Ovary (tissue), 9 donors: ENCODE data around the gene DECR2. TPM values are rescaled to one million over a fixed set of nuclear protein-coding genes. Genes with fewer than 3 reads are reported as not detected.

Source experiments
- DNase-seq, 5 donors: peaks; one replicate each; pipeline ENCODE4 v3.0.0-alpha.2; 2019 to 2020
- H3K27ac ChIP-seq, 2 donors: fragments of 200-600 bp; one replicate each; pipeline versions ENCODE4 v1.5.1 to v1.8.0; 2019 to 2022
- H3K27me3 ChIP-seq: fragments of 200-600 bp; one replicate; pipeline ENCODE4 v1.8.0; 2022
- H3K36me3 ChIP-seq: fragments of 200-600 bp; sonication (generic); one replicate; pipeline ENCODE4 v1.5.1; 2019
- H3K4me1 ChIP-seq: one replicate; pipeline ENCODE4 v1.8.1; 2013; ENCODE audit warnings: mild to moderate bottlenecking, moderate library complexity; ENCODE audit not compliant: insufficient read depth
- H3K4me3 ChIP-seq: fragments of 200-600 bp; sonication (generic); one replicate; pipeline ENCODE4 v1.5.1; 2017
- H3K9me3 ChIP-seq, 2 donors: fragments of 200-600 bp in 1 of 2; sonication (generic) in 1 of 2; one replicate each; pipeline versions ENCODE4 v1.5.1 to v1.8.1; 2013 to 2019; ENCODE audit warnings: mild to moderate bottlenecking in 1 of 2, moderate library complexity in 1 of 2
- EP300 ChIP-seq: sonication (generic); formaldehyde crosslinking; IDR thresholded peaks from one replicate; pipeline ENCODE4 v1.6.1; 2017; ENCODE audit warnings: antibody characterized with exemption
- POLR2A ChIP-seq: fragments of 450-650 bp; IDR thresholded peaks from one replicate; pipeline ENCODE4 v1.6.1; 2017; ENCODE audit warnings: antibody characterized with exemption, mild to moderate bottlenecking, moderate library complexity
- WGBS, 3 donors: extraction: QIAGEN DNeasy Blood & Tissue Kit in 1 of 3; methylation state at CpG; one replicate each; pipeline versions ENCODE4 v1.1.5 to v1.1.7; 2013 to 2017; 5-methylcytosine and 5-hydroxymethylcytosine counted together
- intact Hi-C, 4 donors: fragments of 100-400 bp; cut with DNase I; formaldehyde crosslinking; loops; one replicate each; pipeline versions ENCODE4 v1.11.0 to v1.15.1; 2022 to 2023
- polyA plus RNA-seq, 2 donors: library from polyadenylated mRNA; stranded (reverse); fragments of 200-250 nt in 1 of 2; fragments of 350-450 nt in 1 of 2; fragmentation: Illumina TruSeq in 1 of 2; extraction: RNeasy Lipid Tissue Mini Kit (QIAGEN cat#74804) in 1 of 2; gene quantifications; one replicate each; pipeline ENCODE4 v1.2.3, GENCODE V29; 2013 to 2014
- total RNA-seq, 7 donors: library from RNA; depleted of rRNA in 2 of 7; stranded (reverse); fragments of >200 nt in 2 of 7; fragmentation: NEBNext Ultra II Directional in 3 of 7; extraction: Animal tissue kit (Norgen Biotek cat#: 25700) in 3 of 7; gene quantifications; one replicate each; pipeline versions ENCODE4 v1.1.0 to v1.2.4, GENCODE V29; 2016 to 2023
- TF ChIP-seq, protein P1 (sequence below), 3 donors: fragments of 450-650 bp in 2 of 3; fragments of 200-600 bp in 1 of 3; IDR thresholded peaks; one replicate each; pipeline versions ENCODE4 v1.5.1 to v1.8.0; 2016 to 2022; ENCODE audit warnings: antibody characterized with exemption in 3 of 3, mild to moderate bottlenecking in 1 of 3
- donor health status: DM: no; HTN: no; CAD: no; lungs with moderate emphysema.
- donor health status: DM: no; HTN: no; CAD: no.
- donor health status: Bipolar disorder and iron deficiency.
- donor health status: DM: yes; HTN: yes; CAD: no.
- donor health status: DM: no; HTN: no; CAD: no.
- donor health status: DM: yes; HTN: yes; CAD: no.

The DECR2 gene
- total and polyA plus RNA-seq, 9 donors, result 2.1 to 23.7 (median 14.8) TPM

DNA sequence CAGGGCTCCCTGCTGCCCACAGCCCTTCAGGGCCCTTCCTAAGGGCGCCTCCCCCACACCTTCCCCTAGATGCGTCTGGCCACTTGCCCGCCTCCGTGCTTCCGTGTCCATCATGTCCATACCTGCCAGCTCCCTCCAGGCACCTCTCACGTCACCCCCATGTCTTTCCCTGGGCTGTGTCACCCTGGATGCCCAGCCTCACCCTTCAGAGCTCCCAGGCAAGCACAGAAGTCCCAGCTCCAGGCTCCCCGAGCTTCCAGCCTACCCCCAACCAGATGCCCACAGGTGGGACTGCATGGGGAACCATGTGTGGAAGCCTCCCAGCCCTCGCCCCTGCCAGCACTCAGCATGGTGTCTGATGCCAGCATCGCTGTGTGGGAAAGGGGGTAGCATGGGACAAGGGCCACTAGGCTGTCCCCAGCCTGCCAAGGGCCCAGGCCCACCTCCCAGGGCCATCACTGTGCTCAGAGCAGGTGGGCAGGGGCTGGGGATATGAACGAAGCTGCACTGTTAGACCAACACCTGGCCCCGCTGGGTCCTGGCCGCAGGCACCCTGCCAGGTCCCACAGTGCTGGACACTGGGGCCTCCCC lies 47.3 kb upstream of the DECR2 start:
- no peaks in the 10 kb centered on the region for H3K4me1 ChIP-seq
- 80 to 87% (median 82%) methylated on average over 12 of the region's 12 CpGs for WGBS, 3 donors

DNA sequence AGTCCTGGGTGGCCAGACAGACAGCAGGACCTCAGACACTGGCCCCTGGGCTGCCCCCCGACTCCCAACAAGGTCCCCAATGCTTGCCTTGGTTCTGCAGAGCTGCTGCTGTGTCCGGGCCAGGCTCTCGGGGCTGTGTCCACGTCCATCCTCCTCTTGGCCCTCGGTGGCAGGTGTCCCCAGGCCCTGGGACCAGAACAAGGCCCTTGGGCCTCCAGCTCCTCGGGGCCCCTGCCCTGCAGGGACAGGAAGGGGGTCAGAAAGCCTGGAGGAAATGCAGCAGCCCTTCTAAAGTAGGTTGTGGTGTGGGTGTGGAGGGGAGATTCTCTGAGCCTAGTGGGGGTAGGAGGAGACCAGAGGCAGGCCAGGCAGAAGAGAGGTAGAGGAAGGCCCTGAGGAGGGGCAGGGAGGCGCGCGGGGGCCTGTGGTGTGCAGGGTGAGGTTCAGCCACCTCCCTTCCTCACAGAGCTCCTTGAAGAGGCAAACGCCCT lies 46.7 kb upstream of the DECR2 start:
- TF ChIP-seq EP300 (no peak), POLR2A (no peak)
- TF ChIP-seq, protein P1, sequence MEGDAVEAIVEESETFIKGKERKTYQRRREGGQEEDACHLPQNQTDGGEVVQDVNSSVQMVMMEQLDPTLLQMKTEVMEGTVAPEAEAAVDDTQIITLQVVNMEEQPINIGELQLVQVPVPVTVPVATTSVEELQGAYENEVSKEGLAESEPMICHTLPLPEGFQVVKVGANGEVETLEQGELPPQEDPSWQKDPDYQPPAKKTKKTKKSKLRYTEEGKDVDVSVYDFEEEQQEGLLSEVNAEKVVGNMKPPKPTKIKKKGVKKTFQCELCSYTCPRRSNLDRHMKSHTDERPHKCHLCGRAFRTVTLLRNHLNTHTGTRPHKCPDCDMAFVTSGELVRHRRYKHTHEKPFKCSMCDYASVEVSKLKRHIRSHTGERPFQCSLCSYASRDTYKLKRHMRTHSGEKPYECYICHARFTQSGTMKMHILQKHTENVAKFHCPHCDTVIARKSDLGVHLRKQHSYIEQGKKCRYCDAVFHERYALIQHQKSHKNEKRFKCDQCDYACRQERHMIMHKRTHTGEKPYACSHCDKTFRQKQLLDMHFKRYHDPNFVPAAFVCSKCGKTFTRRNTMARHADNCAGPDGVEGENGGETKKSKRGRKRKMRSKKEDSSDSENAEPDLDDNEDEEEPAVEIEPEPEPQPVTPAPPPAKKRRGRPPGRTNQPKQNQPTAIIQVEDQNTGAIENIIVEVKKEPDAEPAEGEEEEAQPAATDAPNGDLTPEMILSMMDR (IDR thresholded peaks at IDR 0.05), result no peak
- Histone ChIP-seq H3K36me3 (no peaks in the 10 kb centered on the region), H3K4me3 (no peak overlapping the region), H3K27ac (no peak overlapping the region), H3K4me1 (no peaks in the 10 kb centered on the region), H3K9me3 (no peaks in the 10 kb centered on the region), H3K27me3 (no peaks in the 10 kb centered on the region)
- 90 to 93% (median 93%) methylated on average over 9 to 10 of the region's 10 CpGs for WGBS, 3 donors
- intact Hi-C loops, result loop anchor here in 1 of 4 donors (10.0 kb wide), 1 partner anchor 120 kb away; the partner anchor contains the start of gene FAM234A
- DNase-seq, result peak in 2 of 5 donors; percentile 31 to 40

More for the DNA sequence above, 47.3 kb upstream of the DECR2 start:
- Histone ChIP-seq H3K27ac (no peak overlapping the region), H3K4me3 (no peak overlapping the region), H3K9me3 (no peaks in the 10 kb centered on the region), H3K27me3 (no peaks in the 10 kb centered on the region), H3K36me3 (no peaks in the 10 kb centered on the region)
- DNase-seq, result peak in 3 of 5 donors; percentile 51 to 64 (median 59)
- intact Hi-C loops, result loop anchor here in 1 of 4 donors (10.0 kb wide), 1 partner anchor 120 kb away; the partner anchor contains the start of gene FAM234A
- TF ChIP-seq, protein P1 (IDR thresholded peaks at IDR 0.05), result no peak
- TF ChIP-seq POLR2A (no peak), EP300 (no peak)

DNA sequence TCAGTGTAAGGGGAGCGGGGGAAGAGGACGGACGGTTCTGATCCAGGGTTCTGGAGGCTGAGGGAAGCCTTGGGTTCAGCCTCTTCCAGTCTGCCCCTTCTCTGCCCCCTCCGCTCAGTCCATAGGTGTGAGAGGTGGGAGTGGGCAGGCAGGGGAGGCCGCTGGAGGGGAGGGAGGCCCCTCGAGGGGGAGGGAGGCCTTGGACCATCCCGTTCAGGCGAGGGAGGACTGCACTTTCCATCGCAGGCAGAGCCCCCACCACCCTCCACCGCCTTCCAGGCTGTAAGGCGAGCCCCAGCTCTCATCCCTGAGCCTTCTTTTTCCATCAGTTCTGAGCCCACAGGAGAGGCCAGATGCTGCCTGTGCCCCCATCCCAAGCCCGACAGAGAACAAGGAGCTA lies 44.9 kb upstream of the DECR2 start:
- 41 to 48% (median 43%) methylated on average over 12 of the region's 12 CpGs for WGBS, 3 donors
- intact Hi-C loops, result loop anchor here in 1 of 4 donors (10.0 kb wide), 1 partner anchor 122 kb away; the partner anchor contains the start of gene FAM234A

DNA sequence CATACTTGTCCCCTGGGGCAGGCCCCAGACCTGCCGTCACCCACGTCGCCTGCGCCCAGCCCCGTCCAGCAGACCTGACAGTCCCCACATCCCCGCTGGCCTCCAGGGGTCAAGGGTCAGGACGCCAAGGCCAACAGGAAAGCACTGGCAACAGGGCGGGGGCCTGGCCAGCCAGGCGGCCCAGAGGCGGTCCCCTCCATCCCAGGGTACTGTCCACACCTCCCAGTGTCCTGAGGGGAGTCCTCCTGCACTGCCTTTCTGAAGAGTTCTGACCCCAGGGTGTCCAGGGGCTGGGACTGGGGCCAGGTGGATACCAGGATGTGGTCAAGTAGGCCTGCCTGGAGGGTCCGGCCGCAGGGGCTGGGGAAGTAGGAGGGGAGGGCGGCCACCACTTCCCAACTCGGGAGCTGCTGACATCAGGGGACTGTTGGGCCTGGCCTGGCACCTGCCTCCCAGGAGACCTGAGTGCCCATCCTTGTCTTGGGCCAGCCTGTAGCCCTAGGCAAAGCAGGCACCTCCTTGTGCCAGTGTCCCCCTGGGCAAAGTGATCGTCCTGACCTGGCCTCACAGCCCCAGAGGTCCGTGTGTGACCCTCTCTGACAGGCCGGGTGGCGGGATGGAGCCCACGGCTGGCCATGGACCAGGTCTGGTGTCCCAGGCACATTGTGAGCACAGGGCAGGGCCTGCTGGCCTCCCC lies 42.5 kb upstream of the DECR2 start:
- no peaks in the 10 kb centered on the region for H3K27me3 ChIP-seq
- H3K27ac ChIP-seq, result no peak overlapping the region
- DNase-seq, result no peak
- 75 to 78% (median 77%) methylated on average over 18 to 19 of the region's 19 CpGs for WGBS, 3 donors
- H3K4me1 ChIP-seq, result no peaks in the 10 kb centered on the region
- TF ChIP-seq EP300 (no peak), POLR2A (no peak)
- H3K9me3 ChIP-seq, result no peaks in the 10 kb centered on the region
- no peaks in the 10 kb centered on the region for H3K36me3 ChIP-seq
- intact Hi-C loops, result loop anchor here in 1 of 4 donors (10.0 kb wide), 1 partner anchor 124 kb away; the partner anchor contains the start of gene FAM234A
- H3K4me3 ChIP-seq, result no peak overlapping the region

More for the DNA sequence above, 44.9 kb upstream of the DECR2 start:
- TF ChIP-seq EP300 (no peak), POLR2A (no peak)
- TF ChIP-seq, protein P1 (IDR thresholded peaks at IDR 0.05), result no peak
- Histone ChIP-seq H3K27ac (no peak overlapping the region), H3K27me3 (no peaks in the 10 kb centered on the region), H3K9me3 (no peaks in the 10 kb centered on the region), H3K4me3 (no peak overlapping the region), H3K4me1 (no peaks in the 10 kb centered on the region), H3K36me3 (no peaks in the 10 kb centered on the region)
- no peak for DNase-seq
